Activated T-cell treated with anti-CD3 and anti-CD28 coated beads, Interleukin-2, amount 50 U/mL, for 24 hours (primary cell): ENCODE measurements around the gene MDGA2.
"Not testable (repeated sequence)": the region's sequence is repeated elsewhere in the genome, so short reads cannot be mapped to it uniquely, and the experiment has no call there.

Source experiments
- DNase-seq: peaks from one replicate; pipeline ENCODE4 v3.0.0-alpha.2; 2020
- H3K27ac Mint-ChIP-seq: 2 replicates; pipeline ENCODE4 v1.8.0; 2020; ENCODE audit warnings: mild to moderate bottlenecking, mixed read lengths
- H3K27me3 Mint-ChIP-seq: 2 replicates; pipeline ENCODE4 v1.8.0; 2020; ENCODE audit warnings: mixed read lengths
- H3K36me3 Mint-ChIP-seq: 2 replicates; pipeline ENCODE4 v1.8.0; 2020; ENCODE audit warnings: low read depth, mixed read lengths
- H3K4me1 Mint-ChIP-seq: 2 replicates; pipeline ENCODE4 v1.8.0; 2020; ENCODE audit warnings: low read depth, mixed read lengths
- H3K4me3 Mint-ChIP-seq: 2 replicates; pipeline ENCODE4 v1.8.0; 2020; ENCODE audit warnings: mild to moderate bottlenecking, moderate library complexity, mixed read lengths
- H3K9me3 Mint-ChIP-seq: 2 replicates; pipeline ENCODE4 v1.8.0; 2020; ENCODE audit warnings: mixed read lengths

The MDGA2 gene

DNA sequence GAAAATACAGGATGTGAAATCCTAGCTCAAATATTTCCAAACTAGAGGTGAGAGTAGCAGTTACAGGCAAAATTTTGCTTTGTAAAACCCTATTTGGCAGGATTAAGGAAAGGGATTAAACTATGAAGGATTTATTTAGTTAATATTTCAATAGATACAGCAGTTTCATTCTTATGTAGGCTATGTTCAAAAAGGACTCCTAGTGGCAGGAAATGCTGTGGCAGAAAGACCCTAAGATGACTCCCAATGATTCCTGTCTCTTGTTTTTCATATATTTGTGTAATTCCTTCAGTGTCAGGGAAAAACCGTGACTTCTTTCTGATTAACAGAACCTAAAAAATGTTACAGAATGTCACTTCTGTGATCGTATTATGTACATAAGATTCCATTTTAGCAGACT, 724.3 kb downstream of the MDGA2 start:
- Mint-ChIP-seq H3K9me3 (peaks cover 25% of the 10 kb centered on the region), H3K27ac (no peak overlapping the region), H3K4me3 (no peak overlapping the region), H3K36me3 (no peaks in the 10 kb centered on the region), H3K4me1 (no peaks in the 10 kb centered on the region), H3K27me3 (no peaks in the 10 kb centered on the region)
- no peak for DNase-seq

DNA sequence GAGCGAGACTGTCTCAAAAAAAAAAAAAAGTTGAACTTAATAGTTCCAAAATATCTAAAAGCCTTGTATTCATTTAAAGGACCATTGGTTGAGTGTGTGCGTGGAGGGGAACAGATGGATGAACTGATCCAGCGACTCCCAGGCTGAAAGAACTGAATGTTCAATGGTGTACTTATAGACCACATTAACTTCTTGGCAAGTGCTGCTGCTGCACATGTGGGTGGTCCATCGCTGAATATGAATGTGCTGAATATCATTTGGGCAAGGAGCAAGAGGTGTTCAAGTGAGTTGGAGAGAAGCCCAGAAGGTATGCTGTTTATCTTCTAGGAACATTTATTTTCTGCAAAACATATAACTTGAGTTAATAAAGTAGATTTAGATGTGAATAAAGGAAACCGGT, 734.8 kb downstream of the MDGA2 start:
- Mint-ChIP-seq H3K4me1 (no peaks in the 10 kb centered on the region), H3K27me3 (no peaks in the 10 kb centered on the region), H3K27ac (no peak overlapping the region), H3K9me3 (peaks cover 17% of the 10 kb centered on the region), H3K36me3 (no peaks in the 10 kb centered on the region), H3K4me3 (no peak overlapping the region)
- no peak for DNase-seq

DNA sequence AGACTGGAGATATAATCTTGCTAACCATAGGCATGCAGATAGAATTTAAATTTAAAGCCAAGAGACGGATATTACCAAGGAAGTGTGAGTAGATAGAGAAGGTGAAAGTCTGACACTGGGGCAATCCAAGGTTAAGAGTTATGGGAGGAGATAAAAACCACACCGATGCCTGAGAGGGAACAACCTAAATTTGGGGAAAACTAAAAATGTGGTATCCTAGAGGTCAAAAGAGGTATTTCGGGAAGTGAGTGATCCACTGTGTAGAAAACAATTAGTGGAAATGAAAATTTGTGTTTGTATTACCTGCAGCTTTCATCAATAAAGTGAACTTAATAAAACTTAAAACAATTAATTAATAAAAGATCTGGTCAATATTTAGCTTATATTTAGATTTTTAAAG, 754.9 kb downstream of the MDGA2 start:
- H3K4me1 Mint-ChIP-seq, result no peaks in the 10 kb centered on the region
- H3K27me3 Mint-ChIP-seq, result no peaks in the 10 kb centered on the region
- no peak overlapping the region for H3K4me3 Mint-ChIP-seq
- H3K9me3 Mint-ChIP-seq, result peaks cover 13% of the 10 kb centered on the region
- H3K27ac Mint-ChIP-seq, result no peak overlapping the region
- H3K36me3 Mint-ChIP-seq, result no peaks in the 10 kb centered on the region
- no peak for DNase-seq

- not testable (repeated sequence) for H3K4me1 Mint-ChIP-seq, H3K27me3 Mint-ChIP-seq, H3K27ac Mint-ChIP-seq, H3K36me3 Mint-ChIP-seq, H3K4me3 Mint-ChIP-seq, DNase-seq
- peaks cover 19% of the 10 kb centered on the region for H3K9me3 Mint-ChIP-seq
These were observed 759.9 kb downstream of the MDGA2 start for GRCh38 chr14:46915539-46915938.

GRCh38 chr14:46902837-46903236, 772.6 kb downstream of the MDGA2 start:
- Mint-ChIP-seq H3K9me3 (peaks cover 8% of the 10 kb centered on the region), H3K36me3 (no peaks in the 10 kb centered on the region), H3K4me3 (no peak overlapping the region), H3K4me1 (no peaks in the 10 kb centered on the region), H3K27me3 (no peaks in the 10 kb centered on the region), H3K27ac (no peak overlapping the region)
- DNase-seq, result no peak

DNA sequence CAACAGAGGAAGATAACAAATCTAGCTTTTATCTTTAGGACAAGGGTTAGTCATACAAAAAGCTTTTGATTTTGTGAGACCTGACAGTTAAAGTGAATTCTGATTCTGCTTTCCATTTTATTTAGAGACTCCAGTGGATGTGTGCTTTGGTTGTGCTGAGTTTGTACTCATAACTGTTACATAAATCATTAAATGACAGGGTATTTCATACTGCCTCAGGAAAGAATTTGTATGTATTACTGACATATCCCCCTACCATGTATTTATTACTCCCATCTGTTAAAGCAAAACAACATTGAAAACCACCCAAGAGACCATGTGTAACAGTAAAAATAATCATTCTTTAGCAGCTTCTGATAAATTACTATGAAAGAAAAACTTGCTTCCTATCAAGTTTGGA, 780.9 kb downstream of the MDGA2 start:
- no peaks in the 10 kb centered on the region for H3K36me3 Mint-ChIP-seq
- peaks cover 7% of the 10 kb centered on the region for H3K9me3 Mint-ChIP-seq
- H3K4me3 Mint-ChIP-seq, result no peak overlapping the region
- H3K4me1 Mint-ChIP-seq, result no peaks in the 10 kb centered on the region
- no peak overlapping the region for H3K27ac Mint-ChIP-seq
- no peaks in the 10 kb centered on the region for H3K27me3 Mint-ChIP-seq
- no peak for DNase-seq

GRCh38 chr14:46887144-46887543, 788.3 kb downstream of the MDGA2 start:
- Mint-ChIP-seq H3K9me3 (peaks cover 8% of the 10 kb centered on the region), H3K27me3 (no peaks in the 10 kb centered on the region), H3K4me3 (no peak overlapping the region), H3K27ac (no peak overlapping the region), H3K4me1 (no peaks in the 10 kb centered on the region), H3K36me3 (no peaks in the 10 kb centered on the region)
- DNase-seq, result no peak

GRCh38 chr14:46885566-46885965, 789.8 kb downstream of the MDGA2 start:
- Mint-ChIP-seq H3K4me1 (no peaks in the 10 kb centered on the region), H3K27ac (no peak overlapping the region), H3K4me3 (no peak overlapping the region), H3K27me3 (no peaks in the 10 kb centered on the region), H3K9me3 (peaks cover 10% of the 10 kb centered on the region), H3K36me3 (no peaks in the 10 kb centered on the region)
- no peak for DNase-seq

GRCh38 chr14:46861753-46862152, 813.7 kb downstream of the MDGA2 start:
- Mint-ChIP-seq H3K27ac (no peak overlapping the region), H3K4me1 (no peaks in the 10 kb centered on the region)

DNA sequence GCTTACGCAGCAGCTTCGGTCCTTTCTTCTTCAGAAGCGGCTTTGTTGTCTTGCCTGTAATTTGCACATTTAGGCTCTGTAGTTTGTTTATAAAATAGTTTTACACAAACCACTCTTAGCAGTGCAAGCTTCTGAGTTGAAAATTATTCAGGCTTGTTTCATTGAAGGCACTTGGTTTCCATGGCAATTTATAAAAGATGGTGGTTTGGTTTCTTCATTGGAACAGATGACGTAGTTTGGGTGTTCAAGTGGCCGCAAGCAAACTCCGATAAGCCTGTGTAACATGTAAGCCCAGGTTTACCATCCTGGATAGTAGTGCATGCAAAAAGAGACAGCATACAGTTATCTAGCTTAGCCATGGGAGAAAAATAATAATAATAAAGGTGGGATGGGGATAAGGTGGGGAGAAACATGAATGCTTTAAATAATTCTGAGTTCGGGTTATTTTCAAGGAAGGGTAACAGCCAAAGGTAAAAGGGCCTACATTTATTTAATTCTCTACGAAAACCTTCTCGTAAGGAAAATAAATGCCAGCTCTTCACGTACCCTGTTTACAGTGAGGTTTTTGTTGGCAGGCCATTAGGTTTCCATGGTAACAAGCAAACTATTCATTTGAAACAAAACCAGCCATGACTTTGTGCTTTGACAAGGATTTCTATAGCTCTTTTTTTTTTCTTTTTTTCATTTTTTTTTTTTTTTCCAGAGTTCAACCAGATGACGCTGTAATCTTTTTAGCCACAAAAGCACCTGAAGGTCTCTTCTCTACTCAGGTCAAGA, 834.3 kb downstream of the MDGA2 start:
- no peaks in the 10 kb centered on the region for H3K4me1 Mint-ChIP-seq
- DNase-seq, result no peak
- no peak overlapping the region for H3K27ac Mint-ChIP-seq
- no peaks in the 10 kb centered on the region for H3K9me3 Mint-ChIP-seq
- no peaks in the 10 kb centered on the region for H3K27me3 Mint-ChIP-seq
- no peaks in the 10 kb centered on the region for H3K36me3 Mint-ChIP-seq
- no peak overlapping the region for H3K4me3 Mint-ChIP-seq

More at GRCh38 chr14:46861753-46862152, 813.7 kb downstream of the MDGA2 start:
- no peaks in the 10 kb centered on the region for H3K27me3 Mint-ChIP-seq
- H3K36me3 Mint-ChIP-seq, result no peaks in the 10 kb centered on the region
- no peak for DNase-seq
- no peak overlapping the region for H3K4me3 Mint-ChIP-seq
- H3K9me3 Mint-ChIP-seq, result peaks cover 2% of the 10 kb centered on the region

DNA sequence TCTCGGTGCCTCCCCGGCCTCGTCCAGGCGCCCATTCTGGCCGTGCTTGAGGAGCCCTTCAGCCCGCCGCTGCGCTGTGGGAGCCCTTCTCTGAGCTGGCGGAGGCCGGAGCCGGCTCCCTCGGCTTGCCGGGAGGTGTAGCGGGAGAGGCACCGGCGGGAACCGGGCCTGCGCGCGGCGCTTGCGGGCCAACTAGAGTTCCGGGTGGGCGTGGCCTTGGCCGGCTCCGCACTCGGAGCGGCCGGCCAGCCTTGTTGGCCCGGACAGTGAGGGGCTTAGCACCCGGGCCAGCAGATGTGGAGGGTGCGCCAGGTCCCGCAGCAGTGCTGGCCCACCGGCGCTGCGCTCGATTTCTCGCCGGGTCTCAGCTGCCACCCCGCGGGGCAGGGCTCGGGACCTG, 855.1 kb downstream of the MDGA2 start:
- no peak overlapping the region for H3K27ac Mint-ChIP-seq
- H3K36me3 Mint-ChIP-seq, result no peaks in the 10 kb centered on the region
- H3K4me3 Mint-ChIP-seq, result no peak overlapping the region
- DNase-seq, result no peak
- peaks cover 18% of the 10 kb centered on the region for H3K9me3 Mint-ChIP-seq
- H3K4me1 Mint-ChIP-seq, result no peaks in the 10 kb centered on the region
- no peaks in the 10 kb centered on the region for H3K27me3 Mint-ChIP-seq

DNA sequence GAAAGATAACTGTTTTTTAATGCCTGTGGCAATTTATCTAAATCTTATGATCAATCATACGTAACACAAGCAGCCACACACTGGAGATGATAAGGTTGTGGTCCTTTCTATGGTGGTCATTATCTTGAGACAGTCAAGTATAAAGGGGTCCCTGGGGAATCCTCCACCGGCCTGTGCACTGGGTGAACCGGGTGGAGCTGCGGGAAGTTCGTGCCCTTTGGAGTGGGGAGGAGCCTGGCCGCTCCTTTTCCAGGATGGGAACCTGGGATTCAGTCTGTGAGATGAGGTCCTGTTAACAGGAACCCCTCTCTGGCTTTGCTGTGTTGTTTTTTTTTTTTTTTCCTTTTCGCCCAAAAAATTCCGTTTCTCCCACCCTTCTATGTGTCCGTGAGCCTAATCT, 856.3 kb downstream of the MDGA2 start:
- Mint-ChIP-seq H3K27ac (no peak overlapping the region), H3K36me3 (no peaks in the 10 kb centered on the region), H3K4me1 (no peaks in the 10 kb centered on the region), H3K4me3 (no peak overlapping the region), H3K27me3 (no peaks in the 10 kb centered on the region), H3K9me3 (peaks cover 21% of the 10 kb centered on the region)
- no peak for DNase-seq

GRCh38 chr14:46818147-46818546, 857.3 kb downstream of the MDGA2 start:
- DNase-seq, result no peak
- Mint-ChIP-seq H3K4me1 (no peaks in the 10 kb centered on the region), H3K4me3 (no peak overlapping the region), H3K27me3 (no peaks in the 10 kb centered on the region), H3K36me3 (no peaks in the 10 kb centered on the region), H3K27ac (no peak overlapping the region), H3K9me3 (peaks cover 24% of the 10 kb centered on the region)

GRCh38 chr14:46793144-46793543, 882.3 kb downstream of the MDGA2 start:
- H3K9me3 Mint-ChIP-seq, result peaks cover 20% of the 10 kb centered on the region
- no peak overlapping the region for H3K27ac Mint-ChIP-seq
- DNase-seq, result no peak
- H3K4me1 Mint-ChIP-seq, result no peaks in the 10 kb centered on the region
- H3K36me3 Mint-ChIP-seq, result no peaks in the 10 kb centered on the region
- no peak overlapping the region for H3K4me3 Mint-ChIP-seq
- H3K27me3 Mint-ChIP-seq, result no peaks in the 10 kb centered on the region
